Upper lobe of right lung (tissue), 1 donor: ENCODE measurements around the gene IL21R. TPM values are rescaled to one million over a fixed set of nuclear protein-coding genes. Genes with fewer than 3 reads are reported as not detected.

Experiments
- ATAC-seq: fragments of 200-7000 bp; cut with Tn5 transposase; one replicate; pipeline ENCODE4 v1.9.1; 2020; ENCODE audit warnings: mild to moderate bottlenecking, moderate library complexity
- DNase-seq: peaks from one replicate; pipeline ENCODE4 v3.0.0-alpha.2; 2020
- H3K27ac ChIP-seq: fragments of 200-600 bp; one replicate; pipeline ENCODE4 v1.8.0; 2022
- H3K27me3 ChIP-seq: fragments of 200-600 bp; one replicate; pipeline ENCODE4 v1.8.0; 2022; ENCODE audit warnings: mild to moderate bottlenecking
- H3K36me3 ChIP-seq: fragments of 200-600 bp; one replicate; pipeline ENCODE4 v1.8.0; 2022
- H3K4me1 ChIP-seq: fragments of 200-600 bp; one replicate; pipeline ENCODE4 v1.8.0; 2022
- H3K4me3 ChIP-seq: fragments of 200-600 bp; one replicate; pipeline ENCODE4 v1.8.0; 2022; ENCODE audit warnings: mild to moderate bottlenecking
- H3K9me3 ChIP-seq: fragments of 200-600 bp; one replicate; pipeline ENCODE4 v1.8.0; 2022
- CTCF ChIP-seq: fragments of 200-600 bp; IDR thresholded peaks from one replicate; pipeline ENCODE4 v1.8.0; 2022; ENCODE audit warnings: antibody characterized with exemption
- intact Hi-C: fragments of 100-400 bp; cut with DNase I; formaldehyde crosslinking; loops from one replicate; pipeline ENCODE4 v1.11.0; 2022
- total RNA-seq: library from RNA; stranded (reverse); fragmentation: NEBNext Ultra II Directional; extraction: Animal tissue kit (Norgen Biotek cat#: 25700); gene quantifications from one replicate; pipeline ENCODE4 v1.2.1, GENCODE V29; 2021
- donor health status: DM: no; HTN: yes; CAD: no; lungs with severe emphysema.

The IL21R gene
- total RNA-seq, 1 donor from 2014 or later: 3.9 TPM

DNA sequence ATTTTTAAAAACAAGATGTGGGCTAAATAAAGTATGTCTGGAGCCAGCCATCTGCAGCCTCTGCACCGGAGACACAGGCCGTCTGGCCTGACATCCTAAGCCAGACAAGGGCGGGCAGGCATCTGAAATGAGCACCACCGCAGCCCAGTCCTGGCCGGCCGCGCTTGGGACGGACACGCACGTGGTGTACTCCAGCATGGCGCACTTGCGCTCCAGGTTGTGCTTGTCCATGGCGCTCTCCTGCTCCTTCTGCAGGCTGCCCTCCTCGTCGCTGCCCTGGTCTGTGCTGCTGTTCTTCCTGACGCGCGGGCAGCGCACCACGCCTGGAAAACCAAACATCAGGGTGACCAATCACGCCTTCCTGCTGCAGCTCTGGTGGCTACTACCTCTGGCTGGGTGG, 87.4 kb downstream of the IL21R start:
- TF ChIP-seq CTCF: no peak
- Histone ChIP-seq H3K4me1 (no peaks in the 10 kb centered on the region), H3K27ac (no peak overlapping the region), H3K27me3 (no peaks in the 10 kb centered on the region), H3K36me3 (peaks cover 99% of the 10 kb centered on the region), H3K9me3 (no peaks in the 10 kb centered on the region), H3K4me3 (no peak overlapping the region)
- intact Hi-C loops: no loop called here
- DNase-seq: no peak
- no peak for ATAC-seq

GRCh38 chr16:27489906-27490305, 87.9 kb downstream of the IL21R start:
- no peaks in the 10 kb centered on the region for H3K27me3 ChIP-seq
- intact Hi-C loops: no loop called here
- DNase-seq (no peak), ATAC-seq (no peak)
- H3K9me3 ChIP-seq: no peaks in the 10 kb centered on the region
- H3K36me3 ChIP-seq: peaks cover 99% of the 10 kb centered on the region
- TF ChIP-seq CTCF: no peak
- H3K4me1 ChIP-seq: no peaks in the 10 kb centered on the region
- H3K4me3 ChIP-seq: no peak overlapping the region
- no peak overlapping the region for H3K27ac ChIP-seq

- no peaks in the 10 kb centered on the region for H3K9me3 ChIP-seq
- intact Hi-C loops: no loop called here
- DNase-seq (no peak), ATAC-seq (peak; percentile 45)
- TF ChIP-seq CTCF: no peak
- H3K27me3 ChIP-seq: no peaks in the 10 kb centered on the region
- H3K36me3 ChIP-seq: peaks cover 97% of the 10 kb centered on the region
- H3K27ac ChIP-seq: peak overlapping the region; percentile 68
- H3K4me1 ChIP-seq: no peaks in the 10 kb centered on the region
- H3K4me3 ChIP-seq: no peak overlapping the region
Measured at GRCh38 chr16:27491894-27492587, 90.1 kb downstream of the IL21R start.

DNA sequence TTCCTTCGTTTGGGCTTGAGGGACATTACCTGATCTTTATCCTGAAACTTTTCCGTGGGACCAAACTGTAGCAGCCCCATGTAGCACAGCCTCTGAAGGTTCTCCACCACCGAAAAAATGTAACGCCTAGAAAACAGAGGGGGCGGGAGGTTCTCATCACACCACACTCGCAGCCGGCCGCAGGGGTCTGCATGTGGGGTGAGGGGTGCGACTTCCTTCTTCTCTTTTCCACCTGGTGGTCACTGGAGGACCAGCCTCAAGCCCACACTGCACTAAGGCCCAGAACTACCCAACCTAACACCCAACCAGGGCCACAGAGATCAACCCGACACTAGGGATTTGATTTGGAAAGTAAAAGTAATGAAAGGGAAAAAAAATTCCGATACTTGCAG, 90.6 kb downstream of the IL21R start:
- no peaks in the 10 kb centered on the region for H3K27me3 ChIP-seq

GRCh38 chr16:27495191-27495590, 93.2 kb downstream of the IL21R start:
- H3K27ac ChIP-seq: no peak overlapping the region
- peaks cover 97% of the 10 kb centered on the region for H3K36me3 ChIP-seq
- no peak for ATAC-seq
- no peaks in the 10 kb centered on the region for H3K27me3 ChIP-seq
- no peak for TF ChIP-seq CTCF
- no peaks in the 10 kb centered on the region for H3K4me1 ChIP-seq
- no peaks in the 10 kb centered on the region for H3K9me3 ChIP-seq
- intact Hi-C loops: no loop called here
- H3K4me3 ChIP-seq: no peak overlapping the region
- DNase-seq: no peak

More for the DNA sequence above, 90.6 kb downstream of the IL21R start:
- DNase-seq (no peak), ATAC-seq (no peak)
- no peak for TF ChIP-seq CTCF
- no peak overlapping the region for H3K4me3 ChIP-seq
- H3K9me3 ChIP-seq: no peaks in the 10 kb centered on the region
- H3K4me1 ChIP-seq: no peaks in the 10 kb centered on the region
- peaks cover 97% of the 10 kb centered on the region for H3K36me3 ChIP-seq
- intact Hi-C loops: no loop called here
- peak overlapping the region; percentile 68 for H3K27ac ChIP-seq
